HepG2 (cell line): Measurements from ENCODE around the gene RBBP6. TPM values are rescaled to one million over a fixed set of nuclear protein-coding genes. Genes with fewer than 3 reads are reported as not detected.

Experiments used
- ATAC-seq: fragments of 200-7000 bp; cut with Tn5 transposase; 3 replicates; pipeline ENCODE4 v1.9.1; 2020; ENCODE audit warnings: mild to moderate bottlenecking, moderate library complexity
- BruUV-seq: library from RNA; stranded (reverse); fragments of 400-500 nt; replicated peaks from 2 replicates; lab custom pipeline; 2021; lab: Mats Ljungman, UMichigan
- CTCF ChIA-PET: fragments of 300-600 bp; formaldehyde crosslinking; extraction: SDS; loops from one replicate; lab custom pipeline; 2021; ENCODE audit warnings: low total read pairs, inconsistent platforms, low intra/inter-chr PET ratio; lab: Yijun Ruan, JAX
- POLR2A ChIA-PET: fragments of 350-600 bp; sonication (Branson Sonifier 250); formaldehyde crosslinking; loops from one replicate; lab custom pipeline; 2020; ENCODE audit warnings: antibody characterized with exemption, inconsistent platforms; lab: Yijun Ruan, JAX
- DNase-seq: peaks from one replicate; pipeline ENCODE4 v3.0.0-alpha.2; 2015; ENCODE audit warnings: low spot score
- FAIRE-seq: peaks from 3 replicates; lab custom pipeline; 2011; peaks lifted over from hg19 to GRCh38; lab: Jason Lieb, UNC
- H2AFZ ChIP-seq: one replicate; pipeline ENCODE4 v1.6.1; 2011; ENCODE audit warnings: low read length, inconsistent platforms
- H3K27ac ChIP-seq: fragments of 300-600 bp; 3 replicates; pipeline ENCODE4 v1.8.0; 2011; ENCODE audit warnings: mixed run types, mild to moderate bottlenecking, mixed read lengths, low read length, inconsistent platforms; ENCODE audit not compliant: insufficient read depth; ENCODE audit errors: extremely low read length
- H3K27me3 ChIP-seq, 2 experiments: fragments of 200-600 bp in 1 of 2; 2 replicates in 1 of 2; 3 replicates in 1 of 2; pipeline versions ENCODE4 v1.6.0 to v1.8.0; 2011; ENCODE audit warnings: low read length in 2 of 2, mild to moderate bottlenecking in 2 of 2, moderate library complexity in 2 of 2, inconsistent platforms in 1 of 2; ENCODE audit not compliant: insufficient read depth in 2 of 2, control insufficient read depth in 1 of 2
- H3K36me3 ChIP-seq, 2 experiments: fragments of 200-600 bp in 1 of 2; replicated peaks in 1 of 2; 2 replicates in 1 of 2; 3 replicates in 1 of 2; pipeline versions ENCODE4 v1.5.1 to v1.8.0; 2011; ENCODE audit warnings: low read length in 2 of 2, inconsistent platforms in 1 of 2; ENCODE audit not compliant: insufficient read depth in 2 of 2, control insufficient read depth in 1 of 2
- H3K4me1 ChIP-seq: 2 replicates; pipeline ENCODE4 v1.5.1; 2012; ENCODE audit warnings: low read length, inconsistent platforms; ENCODE audit not compliant: insufficient read depth
- H3K4me2 ChIP-seq: 2 replicates; pipeline ENCODE4 v1.6.0; 2011; ENCODE audit warnings: low read depth, low read length, inconsistent platforms
- H3K4me3 ChIP-seq, 3 experiments: fragments of 200-600 bp in 1 of 3; sonication (generic), shearing (Covaris generic) in 1 of 3; replicated peaks in 1 of 3; 2 replicates each; pipeline ENCODE4 v1.5.1; 2011 to 2016; ENCODE audit warnings: low read length in 3 of 3, inconsistent platforms in 2 of 3, low read depth in 2 of 3, mild to moderate bottlenecking in 2 of 3, control low read depth in 1 of 3, mixed read lengths in 1 of 3; ENCODE audit not compliant: insufficient read depth in 1 of 3
- H3K79me2 ChIP-seq: one replicate; pipeline ENCODE4 v1.6.1; 2011; ENCODE audit warnings: low read length, inconsistent platforms; ENCODE audit not compliant: insufficient read depth
- H3K9ac ChIP-seq: 2 replicates; pipeline ENCODE4 v1.6.0; 2011; ENCODE audit warnings: mild to moderate bottlenecking, low read depth, low read length, inconsistent platforms; ENCODE audit not compliant: insufficient read depth
- H3K9me3 ChIP-seq: 2 replicates; pipeline ENCODE4 v1.5.1; 2012; ENCODE audit warnings: mild to moderate bottlenecking, low read length
- H4K20me1 ChIP-seq: 2 replicates; pipeline ENCODE4 v1.6.0; 2011; ENCODE audit warnings: inconsistent platforms, mild to moderate bottlenecking, low read length, moderate library complexity; ENCODE audit not compliant: insufficient read depth
- BCL6 ChIP-seq: IDR thresholded peaks from 2 replicates; pipeline ENCODE4 v1.6.1; 2016; ENCODE audit warnings: missing genetic modification reagents, missing compliant biosample characterization
- CBX5 ChIP-seq: sonication (generic); formaldehyde crosslinking; IDR thresholded peaks from 2 replicates; pipeline ENCODE4 v1.4.0; 2020; ENCODE audit warnings: missing genetic modification reagents, borderline replicate concordance
- CREB1 ChIP-seq, 2 experiments: fragments of 450-650 bp in 1 of 2; IDR thresholded peaks; 2 replicates each; pipeline ENCODE4 v1.6.1; 2016 to 2017; ENCODE audit warnings: control low read depth in 1 of 2, mild to moderate bottlenecking in 1 of 2, missing compliant biosample characterization in 1 of 2, missing genetic modification characterization in 1 of 2
- ELF3 ChIP-seq: IDR thresholded peaks from 2 replicates; pipeline ENCODE4 v1.6.1; 2016; ENCODE audit warnings: missing genetic modification reagents, missing compliant biosample characterization
- FOSL2 ChIP-seq: sonication (generic); formaldehyde crosslinking; IDR thresholded peaks from 2 replicates; pipeline ENCODE4 v1.4.0; 2020; ENCODE audit warnings: missing genetic modification reagents
- NFE2 ChIP-seq: sonication (generic); formaldehyde crosslinking; IDR thresholded peaks from 2 replicates; pipeline ENCODE4 v1.4.0; 2020; ENCODE audit warnings: missing genetic modification reagents
- RARA ChIP-seq: IDR thresholded peaks from 2 replicates; pipeline ENCODE4 v1.6.1; 2016; ENCODE audit warnings: missing genetic modification reagents, missing compliant biosample characterization
- TCF7 ChIP-seq: sonication (generic); IDR thresholded peaks from 2 replicates; pipeline ENCODE4 v1.6.1; 2016; ENCODE audit warnings: antibody characterized with exemption, low read depth
- TEAD3 ChIP-seq: optimal IDR thresholded peaks from 2 replicates; pipeline ENCODE3; 2016; ENCODE audit warnings: borderline replicate concordance
- THAP9 ChIP-seq: sonication (generic); formaldehyde crosslinking; IDR thresholded peaks from 2 replicates; pipeline ENCODE4; 2020; ENCODE audit warnings: missing genetic modification reagents, mild to moderate bottlenecking, borderline replicate concordance
- YY1 ChIP-seq: IDR thresholded peaks from 2 replicates; pipeline ENCODE4 v1.6.1; 2011; ENCODE audit warnings: low read length, low read depth, moderate library complexity, mild to moderate bottlenecking; ENCODE audit not compliant: insufficient read depth, insufficient replicate concordance
- ZBTB14 ChIP-seq: sonication (generic); formaldehyde crosslinking; IDR thresholded peaks from 2 replicates; pipeline ENCODE4 v1.4.0; 2020; ENCODE audit warnings: missing genetic modification reagents
- ZNF337 ChIP-seq: sonication (generic); formaldehyde crosslinking; IDR thresholded peaks from 2 replicates; pipeline ENCODE4 v1.5.1; 2020; ENCODE audit warnings: missing genetic modification reagents, low read depth, mild to moderate bottlenecking, borderline replicate concordance
- ZNF558 ChIP-seq: sonication (generic); formaldehyde crosslinking; IDR thresholded peaks from 2 replicates; pipeline ENCODE4 v1.9.0; 2022; ENCODE audit warnings: mild to moderate bottlenecking, missing genetic modification reagents, borderline replicate concordance
- ZNF563 ChIP-seq: sonication (generic); formaldehyde crosslinking; IDR thresholded peaks from 2 replicates; pipeline ENCODE4 v1.8.0; 2022; ENCODE audit warnings: mild to moderate bottlenecking, moderate library complexity, missing genetic modification reagents
- ZNF768 ChIP-seq: sonication (generic); formaldehyde crosslinking; IDR thresholded peaks from 2 replicates; pipeline ENCODE4 v1.4.0; 2020; ENCODE audit warnings: missing genetic modification reagents
- ZNF770 ChIP-seq: sonication (generic); formaldehyde crosslinking; IDR thresholded peaks from 2 replicates; pipeline ENCODE4 v1.5.0; 2020; ENCODE audit warnings: mild to moderate bottlenecking, missing genetic modification reagents
- ZNF883 ChIP-seq: sonication (generic); formaldehyde crosslinking; IDR thresholded peaks from 2 replicates; pipeline ENCODE4 v1.5.1; 2020; ENCODE audit warnings: mild to moderate bottlenecking, missing genetic modification reagents; ENCODE audit errors: not compliant biosample characterization
- WGBS: methylation state at CpG from one replicate; pipeline ENCODE4 v1.1.6; 2017; ENCODE audit warnings: low lambda C conversion rate; 5-methylcytosine and 5-hydroxymethylcytosine counted together
- in situ Hi-C: cut with HindIII; loops from 2 replicates; pipeline ENCODE4 v1.10.0; 2017; ENCODE audit warnings: low pct_unique_long_range_greater_than_20kb; ENCODE audit not compliant: extremely low pct_ligation_motif_present
- intact Hi-C: fragments of 100-400 bp; cut with micrococcal nuclease; formaldehyde crosslinking; loops from one replicate; pipeline ENCODE4 v1.10.0; 2022; ENCODE audit not compliant: unreplicated experiment
- polyA plus RNA-seq, 8 experiments: library from polyadenylated mRNA; depleted of rRNA in 3 of 8; stranded (reverse) in 7 of 8; unstranded in 1 of 8; fragments of >200 nt; fragmentation: Illumina TruSeq in 4 of 8; extraction: Trizol in 4 of 8; gene quantifications; 2 replicates each; pipeline versions ENCODE4 v1.2.1 to v1.2.3, GENCODE V29; 2011 to 2016; ENCODE audit warnings: low read depth in 4 of 8, missing spikeins in 1 of 8, mixed read lengths in 1 of 8; ENCODE audit not compliant: insufficient read depth in 1 of 8
- total RNA-seq, 5 experiments: library from RNA; depleted of rRNA; stranded (reverse); fragments of >200 nt; fragmentation: Illumina TruSeq; extraction: Trizol; gene quantifications; 2 replicates each; pipeline ENCODE4 v1.2.3, GENCODE V29; 2016; ENCODE audit warnings: low read depth in 1 of 5

RBBP6 gene
- total and polyA plus RNA-seq, 2 of the 13 experiments (the other 11 are each of a cell fraction or from before 2014, with no cell fraction given), result 37.1 to 70.9 TPM

GRCh38 chr16:24525970-24526559 lies 13.3 kb upstream of the RBBP6 start:
- Histone ChIP-seq H3K79me2 (no peaks in the 10 kb centered on the region), H2AFZ (no peak overlapping the region), H3K36me3 (no peaks in the 10 kb centered on the region), H3K9me3 (no peaks in the 10 kb centered on the region), H3K27ac (no peak overlapping the region), H4K20me1 (no peaks in the 10 kb centered on the region), H3K4me3 (0 out of 6 replicates have a peak overlapping the region, but pooled peaks of 1 of the 3 experiments have one; percentile 10), H3K27me3 (peaks cover 0 to 8% of the 10 kb centered on the region in 2 experiments; a peak in 2 of 5 replicates), H3K4me2 (peak overlapping the region; percentile 37), H3K4me1 (peaks cover 33% of the 10 kb centered on the region), H3K9ac (no peak overlapping the region)
- peak; percentile 56 for ATAC-seq
- intact Hi-C loops, result loop anchor here (5.0 kb wide), 1 partner anchor 1176 kb away; no protein-coding TSS in a partner anchor
- WGBS, result 9% methylated on average over 6 of the region's 7 CpGs
- peak; percentile 58 for DNase-seq
- in situ Hi-C loops, result loop anchor here (10.0 kb wide), 1 partner anchor 159 kb away; no protein-coding TSS in a partner anchor
- POLR2A ChIA-PET, result interaction anchor here (1.9 kb wide), 1 partner anchor 13 kb away, joined by 7 read pairs; no protein-coding TSS in a partner anchor
- no peak for FAIRE-seq
- BruUV-seq, result no TSS peak
- CTCF ChIA-PET, result no interaction called here
- TF ChIP-seq TCF7 (0 out of 2 replicates have a peak, but pooled peaks have one; percentile 10), ZNF337 (CRISPR knock-in tag) (no peak), ZNF563 (CRISPR knock-in tag) (no peak), YY1 (peak; percentile 70), TEAD3 (CRISPR knock-in tag) (peak; percentile 12), ZBTB14 (CRISPR knock-in tag) (no peak), ZNF770 (CRISPR knock-in tag) (no peak), THAP9 (peak; percentile 99), FOSL2 (CRISPR knock-in tag) (peak; percentile 34; the same call in 1 of the 2 replicates), ZNF883 (CRISPR knock-in tag) (no peak), CBX5 (0 out of 2 replicates have a peak, but pooled peaks have one; percentile 14), CREB1 (IDR thresholded peaks at IDR 0.05) (peak; percentile 73), CREB1 (CRISPR knock-in tag; IDR thresholded peaks at IDR 0.05) (no peak), ELF3 (CRISPR knock-in tag) (0 out of 2 replicates have a peak, but pooled peaks have one; percentile 10), RARA (CRISPR knock-in tag) (0 out of 2 replicates have a peak, but pooled peaks have one; percentile 29), ZNF558 (no peak), NFE2 (CRISPR knock-in tag) (no peak), BCL6 (CRISPR knock-in tag) (peak; percentile 83), ZNF768 (CRISPR knock-in tag) (peak; percentile 92)
